GM12878 (cell line): Measurements from ENCODE around the gene RUFY3. TPM values are rescaled to one million over a fixed set of nuclear protein-coding genes. Genes with fewer than 3 reads are reported as not detected.
A peak's percentile ranks its signal among the peaks of the same experiment; 100 is the strongest.

ENCODE experiments used
- BHLHE40 ChIP-seq, 2 experiments: fragments of 450-650 bp in 1 of 2; IDR thresholded peaks; 2 replicates each; pipeline ENCODE4 v1.6.1; 2011 to 2017; ENCODE audit warnings: low read depth in 2 of 2, borderline replicate concordance in 1 of 2, improper control_type of control experiment in 1 of 2, low read length in 1 of 2, mild to moderate bottlenecking in 1 of 2
- CREB1 ChIP-seq: IDR thresholded peaks from 2 replicates; pipeline ENCODE4 v1.6.1; 2012; ENCODE audit warnings: low read depth, mild to moderate bottlenecking, inconsistent platforms
- DPF2 ChIP-seq: fragments of 450-650 bp; IDR thresholded peaks from 2 replicates; pipeline ENCODE4 v1.6.1; 2017; ENCODE audit warnings: mild to moderate bottlenecking
- EZH2 ChIP-seq: IDR thresholded peaks from 2 replicates; pipeline ENCODE4 v1.6.1; 2012; ENCODE audit warnings: low read depth, mild to moderate bottlenecking, control low read depth, inconsistent platforms, low read length, borderline replicate concordance; ENCODE audit not compliant: control insufficient read depth
- FOS ChIP-seq: IDR thresholded peaks from 3 replicates; pipeline ENCODE4 v1.6.1; 2011; ENCODE audit warnings: borderline replicate concordance; ENCODE audit not compliant: insufficient read length; ENCODE audit errors: extremely low read depth
- JUNB ChIP-seq: IDR thresholded peaks from 2 replicates; pipeline ENCODE4 v1.6.1; 2016; ENCODE audit warnings: antibody characterized with exemption, mild to moderate bottlenecking
- NFIC ChIP-seq: IDR thresholded peaks from 2 replicates; pipeline ENCODE4 v1.6.1; 2012; ENCODE audit warnings: low read depth, mild to moderate bottlenecking, inconsistent platforms, low read length, moderate library complexity
- NFYA ChIP-seq: IDR thresholded peaks from 2 replicates; pipeline ENCODE4 v1.6.1; 2011; ENCODE audit warnings: low read depth, mild to moderate bottlenecking, low read length, improper control_type of control experiment, borderline replicate concordance
- NR2F1 ChIP-seq: fragments of 450-650 bp; conservative IDR thresholded peaks from 2 replicates; pipeline ENCODE4 v1.6.1; 2017; ENCODE audit warnings: mild to moderate bottlenecking
- PML ChIP-seq: IDR thresholded peaks from 2 replicates; pipeline ENCODE4 v1.6.1; 2012; ENCODE audit warnings: low read length, inconsistent platforms
- POLR2A ChIP-seq: IDR thresholded peaks from 2 replicates; pipeline ENCODE4 v1.6.1; 2011; ENCODE audit warnings: low read depth, mild to moderate bottlenecking, low read length
- POLR2AphosphoS5 ChIP-seq: IDR thresholded peaks from 2 replicates; pipeline ENCODE4 v1.6.1; 2011; ENCODE audit warnings: mild to moderate bottlenecking, low read length, inconsistent platforms
- RAD21 ChIP-seq: IDR thresholded peaks from 2 replicates; pipeline ENCODE4 v1.6.1; 2011; ENCODE audit warnings: mild to moderate bottlenecking, low read depth, low read length, moderate library complexity; ENCODE audit not compliant: insufficient read depth
- RAD51 ChIP-seq: fragments of 450-650 bp; IDR thresholded peaks from 2 replicates; pipeline ENCODE4 v1.6.1; 2016; ENCODE audit warnings: moderate library complexity, mild to moderate bottlenecking, inconsistent platforms
- SREBF1 ChIP-seq: IDR thresholded peaks from 2 replicates; pipeline ENCODE4 v1.6.1; 2012; ENCODE audit warnings: mild to moderate bottlenecking, low read length
- TARDBP ChIP-seq: IDR thresholded peaks from 2 replicates; pipeline ENCODE4 v1.6.1; 2016; ENCODE audit warnings: borderline replicate concordance
- TCF12 ChIP-seq: IDR thresholded peaks from 2 replicates; pipeline ENCODE4 v1.6.1; 2011; ENCODE audit warnings: low read depth, mild to moderate bottlenecking, low read length
- YY1 ChIP-seq: IDR thresholded peaks from 2 replicates; pipeline ENCODE4 v1.6.1; 2011; ENCODE audit warnings: low read depth, mild to moderate bottlenecking, low read length
- ZNF217 ChIP-seq: fragments of 450-650 bp; IDR thresholded peaks from 2 replicates; pipeline ENCODE4 v1.6.1; 2017; ENCODE audit warnings: antibody characterized with exemption, mild to moderate bottlenecking
- ZNF24 ChIP-seq: fragments of 450-650 bp; IDR thresholded peaks from 2 replicates; pipeline ENCODE4 v1.6.1; 2017; ENCODE audit warnings: antibody characterized with exemption, mild to moderate bottlenecking
- ZNF274 ChIP-seq: IDR thresholded peaks from one replicate; pipeline ENCODE4 v1.8.0; 2011; ENCODE audit not compliant: insufficient read length, insufficient read depth
- polyA plus RNA-seq, 11 experiments: library from polyadenylated mRNA; depleted of rRNA in 4 of 11; unstranded in 6 of 11; stranded (reverse) in 5 of 11; fragments of >200 nt; fragmentation: Nextera tagmentation in 4 of 11; fragmentation: Illumina TruSeq in 1 of 11; extraction: Ambion mirVana in 4 of 11; extraction: Trizol in 1 of 11; gene quantifications; 1 replicate in 1 of 11; 2 replicates in 10 of 11; pipeline versions ENCODE4 v1.2.1 to v1.2.3, GENCODE V29; 2011 to 2016; ENCODE audit warnings: inconsistent platforms in 2 of 11, missing spikeins in 2 of 11, low read depth in 1 of 11
- total RNA-seq, 4 experiments: library from RNA; depleted of rRNA in 3 of 4; stranded (reverse); fragments of >200 nt in 3 of 4; fragmentation: Illumina TruSeq in 1 of 4; extraction: Trizol in 1 of 4; gene quantifications; 2 replicates each; pipeline versions ENCODE4 v1.2.1 to v1.2.3, GENCODE V29; 2013 to 2021
- TF ChIP-seq, protein P1 (sequence below): fragments of 450-650 bp; IDR thresholded peaks from 2 replicates; pipeline ENCODE4 v1.6.1; 2016; ENCODE audit warnings: mild to moderate bottlenecking
- TF ChIP-seq, protein P2 (sequence below): fragments of 450-650 bp; formaldehyde crosslinking; IDR thresholded peaks from 2 replicates; pipeline ENCODE4 v1.4.0; 2020; ENCODE audit warnings: mild to moderate bottlenecking, moderate library complexity
- TF ChIP-seq, protein P3 (sequence below): IDR thresholded peaks from 2 replicates; pipeline ENCODE4 v1.6.1; 2011; ENCODE audit warnings: mild to moderate bottlenecking, low read depth, low read length, moderate library complexity; ENCODE audit not compliant: insufficient replicate concordance

The RUFY3 gene
- total and polyA plus RNA-seq, 10 of the 15 experiments (the other 5 are each of a cell fraction or from before 2014, with no cell fraction given) = 5.1 to 28.3 (median 13.1) TPM

DNA sequence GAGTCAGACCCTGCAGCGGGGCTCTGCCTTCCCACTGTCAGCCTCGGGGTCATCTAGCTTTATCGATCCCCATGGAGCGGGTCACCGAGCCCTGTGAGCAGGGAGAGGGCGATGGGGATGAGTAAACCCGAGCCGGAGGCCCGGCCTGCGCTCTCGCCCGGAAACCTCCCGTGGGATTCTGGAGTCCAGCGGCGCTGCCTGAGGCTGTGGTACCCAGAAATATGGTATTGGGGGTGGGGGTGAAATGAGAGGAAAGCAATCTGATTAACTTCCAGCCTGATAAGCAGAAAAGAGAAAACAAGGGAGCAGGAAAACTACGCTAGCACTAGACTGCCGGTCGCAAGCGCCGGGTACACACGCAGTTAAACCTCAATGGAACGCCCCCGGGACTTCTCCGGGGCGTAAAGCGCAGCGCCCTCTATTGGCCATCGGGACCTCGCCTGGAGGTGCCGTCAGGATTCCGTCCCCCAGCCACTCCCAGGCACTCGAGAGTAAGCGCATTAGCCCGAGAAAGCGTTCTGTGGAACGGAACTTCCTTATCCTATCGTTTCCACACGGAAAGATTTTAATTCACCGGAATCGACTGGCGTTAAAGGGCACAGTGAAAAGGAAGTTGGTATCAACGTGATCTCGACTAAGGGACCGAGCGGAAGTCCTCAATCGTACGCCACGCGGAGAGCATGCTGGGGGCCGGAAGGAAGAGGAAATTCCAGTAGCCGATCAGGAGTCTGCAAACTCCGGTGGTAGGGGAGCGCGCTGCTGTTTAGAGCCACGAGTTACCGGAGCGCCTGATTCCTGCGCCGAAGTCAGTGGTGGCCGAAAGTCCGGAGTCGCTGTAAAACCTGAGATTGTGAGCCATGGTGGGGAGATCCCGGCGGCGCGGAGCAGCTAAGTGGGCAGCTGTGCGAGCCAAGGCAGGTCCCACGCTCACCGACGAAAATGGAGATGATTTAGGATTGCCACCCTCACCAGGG is 33.7 kb upstream of the RUFY3 start, which contains the start of gene UTP3 (continued):
- TF ChIP-seq, protein P1, sequence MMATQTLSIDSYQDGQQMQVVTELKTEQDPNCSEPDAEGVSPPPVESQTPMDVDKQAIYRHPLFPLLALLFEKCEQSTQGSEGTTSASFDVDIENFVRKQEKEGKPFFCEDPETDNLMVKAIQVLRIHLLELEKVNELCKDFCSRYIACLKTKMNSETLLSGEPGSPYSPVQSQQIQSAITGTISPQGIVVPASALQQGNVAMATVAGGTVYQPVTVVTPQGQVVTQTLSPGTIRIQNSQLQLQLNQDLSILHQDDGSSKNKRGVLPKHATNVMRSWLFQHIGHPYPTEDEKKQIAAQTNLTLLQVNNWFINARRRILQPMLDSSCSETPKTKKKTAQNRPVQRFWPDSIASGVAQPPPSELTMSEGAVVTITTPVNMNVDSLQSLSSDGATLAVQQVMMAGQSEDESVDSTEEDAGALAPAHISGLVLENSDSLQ = peak; percentile 54
- peak; percentile 89 for TF ChIP-seq POLR2A
- TF ChIP-seq YY1 = no peak; the same call in 1 of the 2 replicates
- 0 out of 2 replicates have a peak, but pooled peaks have one; percentile 81 for TF ChIP-seq TARDBP
- peak; percentile 71 for TF ChIP-seq CREB1
- TF ChIP-seq, protein P2, sequence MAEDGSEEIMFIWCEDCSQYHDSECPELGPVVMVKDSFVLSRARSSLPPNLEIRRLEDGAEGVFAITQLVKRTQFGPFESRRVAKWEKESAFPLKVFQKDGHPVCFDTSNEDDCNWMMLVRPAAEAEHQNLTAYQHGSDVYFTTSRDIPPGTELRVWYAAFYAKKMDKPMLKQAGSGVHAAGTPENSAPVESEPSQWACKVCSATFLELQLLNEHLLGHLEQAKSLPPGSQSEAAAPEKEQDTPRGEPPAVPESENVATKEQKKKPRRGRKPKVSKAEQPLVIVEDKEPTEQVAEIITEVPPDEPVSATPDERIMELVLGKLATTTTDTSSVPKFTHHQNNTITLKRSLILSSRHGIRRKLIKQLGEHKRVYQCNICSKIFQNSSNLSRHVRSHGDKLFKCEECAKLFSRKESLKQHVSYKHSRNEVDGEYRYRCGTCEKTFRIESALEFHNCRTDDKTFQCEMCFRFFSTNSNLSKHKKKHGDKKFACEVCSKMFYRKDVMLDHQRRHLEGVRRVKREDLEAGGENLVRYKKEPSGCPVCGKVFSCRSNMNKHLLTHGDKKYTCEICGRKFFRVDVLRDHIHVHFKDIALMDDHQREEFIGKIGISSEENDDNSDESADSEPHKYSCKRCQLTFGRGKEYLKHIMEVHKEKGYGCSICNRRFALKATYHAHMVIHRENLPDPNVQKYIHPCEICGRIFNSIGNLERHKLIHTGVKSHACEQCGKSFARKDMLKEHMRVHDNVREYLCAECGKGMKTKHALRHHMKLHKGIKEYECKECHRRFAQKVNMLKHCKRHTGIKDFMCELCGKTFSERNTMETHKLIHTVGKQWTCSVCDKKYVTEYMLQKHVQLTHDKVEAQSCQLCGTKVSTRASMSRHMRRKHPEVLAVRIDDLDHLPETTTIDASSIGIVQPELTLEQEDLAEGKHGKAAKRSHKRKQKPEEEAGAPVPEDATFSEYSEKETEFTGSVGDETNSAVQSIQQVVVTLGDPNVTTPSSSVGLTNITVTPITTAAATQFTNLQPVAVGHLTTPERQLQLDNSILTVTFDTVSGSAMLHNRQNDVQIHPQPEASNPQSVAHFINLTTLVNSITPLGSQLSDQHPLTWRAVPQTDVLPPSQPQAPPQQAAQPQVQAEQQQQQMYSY (CRISPR knock-in tag) = no peak
- no peak for TF ChIP-seq NFYA
- TF ChIP-seq ZNF24 = peak; percentile 26; the same call in 1 of the 2 replicates
- no peak for TF ChIP-seq FOS
- TF ChIP-seq, protein P3, sequence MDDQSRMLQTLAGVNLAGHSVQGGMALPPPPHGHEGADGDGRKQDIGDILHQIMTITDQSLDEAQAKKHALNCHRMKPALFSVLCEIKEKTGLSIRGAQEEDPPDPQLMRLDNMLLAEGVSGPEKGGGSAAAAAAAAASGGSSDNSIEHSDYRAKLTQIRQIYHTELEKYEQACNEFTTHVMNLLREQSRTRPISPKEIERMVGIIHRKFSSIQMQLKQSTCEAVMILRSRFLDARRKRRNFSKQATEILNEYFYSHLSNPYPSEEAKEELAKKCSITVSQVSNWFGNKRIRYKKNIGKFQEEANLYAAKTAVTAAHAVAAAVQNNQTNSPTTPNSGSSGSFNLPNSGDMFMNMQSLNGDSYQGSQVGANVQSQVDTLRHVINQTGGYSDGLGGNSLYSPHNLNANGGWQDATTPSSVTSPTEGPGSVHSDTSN = no peak
- no peak for TF ChIP-seq ZNF217
- peak; percentile 70; the same call in 1 of the 2 replicates for TF ChIP-seq PML
- peak; percentile 36 for TF ChIP-seq TCF12
- peak; percentile 63; the same call in 1 of the 2 replicates for TF ChIP-seq RAD51
- no peak for TF ChIP-seq SREBF1
- TF ChIP-seq NFIC = no peak
- peak; percentile 46 to 56; a peak in 1 of 4 replicates for TF ChIP-seq BHLHE40 (IDR thresholded peaks at IDR 0.05; ENCODE audit: borderline replicate concordance in 1 of 2, low read depth in 2 of 2, low read length in 1 of 2)
- peak; percentile 52 for TF ChIP-seq JUNB
- peak; percentile 93 for TF ChIP-seq POLR2AphosphoS5
- TF ChIP-seq RAD21 = peak; percentile 75
- TF ChIP-seq ZNF274 = no peak
- peak; percentile 56; the same call in 1 of the 2 replicates for TF ChIP-seq NR2F1
- TF ChIP-seq DPF2 = no peak; the same call in none of the 2 replicates
- no peak for TF ChIP-seq EZH2
